Rectal smooth muscle tissue (tissue), 1 donor: ENCODE measurements around the gene GTF3C2.

ENCODE experiments used
- H3K27ac ChIP-seq: one replicate; pipeline ENCODE4 v1.7.0; 2013; ENCODE audit warnings: low read depth, low read length, inconsistent platforms
- H3K27me3 ChIP-seq: one replicate; pipeline ENCODE4 v1.7.0; 2013; ENCODE audit warnings: low read length; ENCODE audit not compliant: control insufficient read depth, insufficient read depth
- H3K36me3 ChIP-seq: one replicate; pipeline ENCODE4 v1.7.0; 2013; ENCODE audit warnings: low read length; ENCODE audit not compliant: control insufficient read depth, insufficient read depth
- H3K4me1 ChIP-seq: one replicate; pipeline ENCODE4 v1.7.0; 2013; ENCODE audit warnings: low read length; ENCODE audit not compliant: control insufficient read depth, insufficient read depth
- H3K4me3 ChIP-seq: one replicate; pipeline ENCODE4 v1.7.0; 2013; ENCODE audit warnings: low read length
- H3K9ac ChIP-seq: one replicate; pipeline ENCODE4 v1.7.0; 2013; ENCODE audit warnings: low read length

GTF3C2 gene

GRCh38 chr2:27356382-27357181 lies at the start of gene GTF3C2:
TSS of gene GTF3C2 (minus strand) at chr2:27356764. CDS start at chr2:27343554, 13,210 bp downstream.
- Histone ChIP-seq H3K4me3 (peak within 1 kb of the TSS; percentile 98), H3K27ac (peak within 1 kb of the TSS; percentile 84), H3K36me3 (no peaks in the 10 kb centered on the region), H3K4me1 (peaks cover 12% of the 10 kb centered on the region), H3K9ac (peak within 1 kb of the TSS; percentile 86), H3K27me3 (no peaks in the 10 kb centered on the region)

GRCh38 chr2:27400348-27401135 lies 44.0 kb upstream of the GTF3C2 start:
- no peak overlapping the region for H3K4me3 ChIP-seq

GRCh38 chr2:27398962-27399361 lies 42.4 kb upstream of the GTF3C2 start:
- H3K27ac ChIP-seq = no peak overlapping the region
- no peaks in the 10 kb centered on the region for H3K4me1 ChIP-seq
- H3K27me3 ChIP-seq = no peaks in the 10 kb centered on the region
- no peaks in the 10 kb centered on the region for H3K36me3 ChIP-seq
- H3K4me3 ChIP-seq = no peak overlapping the region
- H3K9ac ChIP-seq = no peak overlapping the region

More at GRCh38 chr2:27400348-27401135, 44.0 kb upstream of the GTF3C2 start:
- H3K9ac ChIP-seq = no peak overlapping the region
- no peak overlapping the region for H3K27ac ChIP-seq
- H3K36me3 ChIP-seq = no peaks in the 10 kb centered on the region
- no peaks in the 10 kb centered on the region for H3K27me3 ChIP-seq
- H3K4me1 ChIP-seq = no peaks in the 10 kb centered on the region

- Histone ChIP-seq H3K9ac (no peak overlapping the region), H3K27ac (no peak overlapping the region), H3K4me1 (no peaks in the 10 kb centered on the region), H3K27me3 (no peaks in the 10 kb centered on the region), H3K4me3 (no peak overlapping the region), H3K36me3 (no peaks in the 10 kb centered on the region)
These were observed 36.7 kb upstream of the GTF3C2 start for GRCh38 chr2:27393225-27393624.

- Histone ChIP-seq H3K4me3 (no peak overlapping the region), H3K4me1 (no peaks in the 10 kb centered on the region), H3K36me3 (peaks cover 2% of the 10 kb centered on the region), H3K27ac (no peak overlapping the region), H3K9ac (no peak overlapping the region), H3K27me3 (no peaks in the 10 kb centered on the region)
These were observed 34.5 kb upstream of the GTF3C2 start for GRCh38 chr2:27390822-27391679.

GRCh38 chr2:27381577-27382181 lies 25.1 kb upstream of the GTF3C2 start:
- peak overlapping the region; percentile 95 for H3K27ac ChIP-seq
- no peaks in the 10 kb centered on the region for H3K27me3 ChIP-seq
- no peak overlapping the region for H3K9ac ChIP-seq
- peak overlapping the region; percentile 83 for H3K4me3 ChIP-seq
- H3K36me3 ChIP-seq = peaks cover 35% of the 10 kb centered on the region
- H3K4me1 ChIP-seq = peaks cover 13% of the 10 kb centered on the region

- peak within 1 kb of the TSS; percentile 95 for H3K27ac ChIP-seq
- H3K9ac ChIP-seq = peak within 1 kb of the TSS; percentile 92
- peaks cover 13% of the 10 kb centered on the region for H3K4me1 ChIP-seq
- H3K36me3 ChIP-seq = peaks cover 39% of the 10 kb centered on the region
- H3K4me3 ChIP-seq = peak within 1 kb of the TSS; percentile 83
- H3K27me3 ChIP-seq = no peaks in the 10 kb centered on the region
These were observed 24.3 kb upstream of the GTF3C2 start, which contains the start of gene ZNF513 for GRCh38 chr2:27380626-27381545. TSS of gene ZNF513 (minus strand) at chr2:27380734. CDS start at chr2:27380526, 208 bp downstream.

GRCh38 chr2:27379836-27380625 lies 23.5 kb upstream of the GTF3C2 start:
- H3K27me3 ChIP-seq = no peaks in the 10 kb centered on the region
- peaks cover 13% of the 10 kb centered on the region for H3K4me1 ChIP-seq
- peak overlapping the region; percentile 95 for H3K27ac ChIP-seq
- peaks cover 40% of the 10 kb centered on the region for H3K36me3 ChIP-seq
- peak overlapping the region; percentile 83 for H3K4me3 ChIP-seq
- H3K9ac ChIP-seq = peak overlapping the region; percentile 92

- Histone ChIP-seq H3K9ac (no peak overlapping the region), H3K4me3 (peak overlapping the region; percentile 83), H3K27ac (no peak overlapping the region), H3K36me3 (peaks cover 39% of the 10 kb centered on the region), H3K27me3 (no peaks in the 10 kb centered on the region), H3K4me1 (peaks cover 13% of the 10 kb centered on the region)
These were observed 22.8 kb upstream of the GTF3C2 start for GRCh38 chr2:27379383-27379835.

- Histone ChIP-seq H3K4me1 (peaks cover 13% of the 10 kb centered on the region), H3K27me3 (no peaks in the 10 kb centered on the region), H3K9ac (no peak overlapping the region), H3K36me3 (peaks cover 38% of the 10 kb centered on the region), H3K27ac (no peak overlapping the region), H3K4me3 (no peak overlapping the region)
These were observed 22.3 kb upstream of the GTF3C2 start for GRCh38 chr2:27378809-27379290.
